ENCODE results near the gene HBEGF.

- no peak for TF ChIP-seq GATA2 (IDR thresholded peaks at IDR 0.05; ENCODE audit: low read depth, low read length)
- TF ChIP-seq GATA3 (IDR thresholded peaks at IDR 0.05; ENCODE audit: low read depth, low read length), result no peak
These were observed 3.5 kb downstream of the HBEGF start for GRCh38 chr5:140342896-140343295.

Data from SH-SY5Y (cell line).